T-helper 9 cell (primary cell): ENCODE results near the gene TSC22D2.

Experiments
- DNase-seq: peaks from one replicate; pipeline ENCODE4 v3.0.0-alpha.2; 2020

Gene TSC22D2

DNA sequence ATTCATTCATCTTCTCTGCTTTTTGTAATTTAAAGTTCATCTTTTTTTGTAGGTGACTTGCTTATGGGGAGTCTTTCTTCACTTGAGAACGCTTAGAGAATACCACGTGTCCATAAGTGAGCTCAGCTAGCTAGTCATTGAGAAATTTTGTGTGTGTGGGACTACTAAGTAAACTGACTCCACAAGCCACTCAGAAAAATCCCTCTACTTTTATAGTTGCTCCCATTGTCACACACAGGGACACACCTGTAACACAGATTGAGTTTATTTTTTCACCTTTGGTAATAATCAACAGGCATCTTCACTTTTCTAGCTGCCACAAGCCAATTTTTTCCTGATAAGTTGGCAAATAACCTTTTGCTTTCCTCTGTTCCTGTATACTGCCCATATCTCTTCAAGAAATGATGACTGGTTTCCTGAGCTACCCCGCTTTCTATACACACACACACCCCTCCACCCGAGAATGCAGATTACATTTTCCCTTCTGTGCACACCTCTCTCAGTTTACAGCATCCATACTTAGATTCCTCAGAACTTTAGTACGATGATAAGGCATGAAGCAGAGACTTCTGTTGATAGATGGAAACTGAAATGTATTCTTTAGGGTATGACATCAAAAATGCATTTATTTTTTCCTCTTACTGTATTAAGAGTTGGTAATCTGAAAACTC, 4.6 kb downstream of the TSC22D2 start:
- DNase-seq = no peak

DNA sequence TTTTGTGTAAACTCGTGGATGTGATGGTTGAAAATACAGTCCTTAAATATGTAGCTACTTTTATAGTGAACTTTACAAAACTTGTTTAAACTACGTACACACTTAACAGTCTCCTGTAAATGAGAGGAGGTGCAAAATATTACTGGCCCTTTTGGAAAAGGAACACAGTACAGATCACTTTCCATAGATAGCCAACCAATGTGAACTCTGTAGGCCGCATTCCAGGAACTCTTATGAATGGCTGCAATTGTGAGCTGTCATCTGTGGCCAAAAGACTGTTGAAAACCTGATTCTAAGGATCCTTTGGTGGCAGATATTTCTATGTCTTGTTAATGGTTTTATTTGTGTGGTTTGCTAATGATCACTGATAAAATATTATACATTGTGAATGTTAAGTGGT, 6.2 kb downstream of the TSC22D2 start:
- DNase-seq = no peak

DNA sequence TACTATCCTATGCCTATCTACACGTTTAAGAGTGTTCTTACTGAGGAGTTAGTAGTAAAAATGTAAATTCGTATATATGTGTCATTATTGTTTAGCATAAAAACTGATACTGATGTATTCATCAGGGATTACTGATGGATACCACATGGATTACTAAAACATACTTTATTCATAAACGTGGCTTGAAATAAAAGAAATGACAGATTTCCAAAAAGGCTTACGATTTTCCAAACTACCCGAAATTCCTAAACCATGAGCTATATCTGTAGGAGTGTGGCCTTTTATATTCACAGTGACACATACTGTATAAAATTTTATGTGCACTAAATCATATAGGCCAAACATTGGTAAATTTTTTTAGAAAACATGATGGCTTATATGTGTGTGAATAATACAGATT, 6.9 kb downstream of the TSC22D2 start:
- no peak for DNase-seq

DNA sequence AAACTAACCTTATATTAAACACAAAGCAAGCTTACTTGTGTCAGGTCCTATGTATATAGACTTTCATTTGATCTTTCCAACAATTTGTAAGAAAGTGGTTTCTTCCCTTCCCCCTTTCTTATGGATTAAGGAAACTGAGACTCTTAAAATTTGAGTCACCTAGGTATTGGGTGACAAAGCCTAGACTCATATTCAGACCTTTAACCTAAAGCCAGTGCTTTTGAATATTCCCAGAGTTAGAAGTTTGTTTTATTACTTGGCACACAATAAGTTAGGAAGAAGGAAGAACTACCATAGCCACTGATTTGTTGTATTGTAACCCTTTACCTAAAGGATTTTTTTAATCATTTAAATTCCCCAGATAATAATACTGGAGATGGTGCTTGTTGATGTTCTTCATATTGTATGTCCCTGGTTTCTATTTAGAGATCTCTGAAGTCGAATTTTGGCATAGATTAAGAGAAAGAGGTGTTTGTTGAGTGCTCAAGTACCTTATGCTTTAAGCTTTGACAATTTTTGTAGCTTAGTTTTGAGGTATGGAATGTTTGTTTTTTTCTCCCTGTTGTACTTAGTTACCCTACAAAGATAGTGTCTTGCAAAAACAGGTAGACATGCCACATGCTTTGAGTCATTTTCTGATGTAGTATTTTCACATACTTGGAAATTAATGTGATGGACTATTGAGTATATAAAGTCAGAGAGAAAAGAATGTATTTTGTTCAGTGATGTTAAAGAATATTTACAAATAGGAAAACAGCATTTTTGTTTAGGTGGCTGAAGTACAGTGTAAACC, 11.2 kb downstream of the TSC22D2 start:
- no peak for DNase-seq

DNA sequence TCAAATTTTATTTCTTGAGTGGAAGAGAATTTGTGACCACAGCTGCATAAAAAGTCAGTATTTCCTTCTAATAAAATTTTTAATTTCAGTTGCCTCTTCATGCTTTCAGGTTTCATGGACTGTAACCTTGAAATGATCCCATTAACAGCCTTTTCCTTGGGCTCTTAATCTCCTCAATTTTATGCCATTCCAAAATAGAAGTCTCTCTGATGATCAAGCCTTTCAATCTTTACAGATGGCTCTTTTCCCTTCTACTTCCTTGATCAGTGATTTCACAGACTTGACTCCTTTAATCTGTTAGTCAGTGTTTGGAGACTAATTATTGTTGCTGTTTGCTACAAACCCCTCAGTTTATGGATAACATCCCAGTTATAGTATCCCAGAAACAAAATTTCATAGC, 11.9 kb downstream of the TSC22D2 start:
- no peak for DNase-seq

DNA sequence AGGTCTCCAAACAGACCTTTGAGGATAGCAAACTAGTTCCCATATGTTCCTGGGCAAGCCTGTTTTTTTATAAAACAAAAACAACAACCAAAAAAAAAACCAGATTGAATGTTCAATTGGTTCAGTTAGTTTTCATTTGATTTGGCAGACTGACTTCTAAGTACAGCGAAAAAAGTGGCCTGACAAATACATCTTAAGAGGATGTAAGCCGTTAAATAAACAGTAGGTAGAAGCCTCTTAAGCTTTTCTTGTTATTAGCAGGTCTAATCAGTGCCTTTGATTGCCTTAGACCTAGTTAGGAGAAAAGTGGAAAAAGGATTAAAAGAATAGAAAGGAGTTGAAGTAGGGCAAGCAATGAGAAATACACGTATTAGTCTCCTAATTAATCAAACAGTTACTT, 13.2 kb downstream of the TSC22D2 start:
- DNase-seq = no peak

DNA sequence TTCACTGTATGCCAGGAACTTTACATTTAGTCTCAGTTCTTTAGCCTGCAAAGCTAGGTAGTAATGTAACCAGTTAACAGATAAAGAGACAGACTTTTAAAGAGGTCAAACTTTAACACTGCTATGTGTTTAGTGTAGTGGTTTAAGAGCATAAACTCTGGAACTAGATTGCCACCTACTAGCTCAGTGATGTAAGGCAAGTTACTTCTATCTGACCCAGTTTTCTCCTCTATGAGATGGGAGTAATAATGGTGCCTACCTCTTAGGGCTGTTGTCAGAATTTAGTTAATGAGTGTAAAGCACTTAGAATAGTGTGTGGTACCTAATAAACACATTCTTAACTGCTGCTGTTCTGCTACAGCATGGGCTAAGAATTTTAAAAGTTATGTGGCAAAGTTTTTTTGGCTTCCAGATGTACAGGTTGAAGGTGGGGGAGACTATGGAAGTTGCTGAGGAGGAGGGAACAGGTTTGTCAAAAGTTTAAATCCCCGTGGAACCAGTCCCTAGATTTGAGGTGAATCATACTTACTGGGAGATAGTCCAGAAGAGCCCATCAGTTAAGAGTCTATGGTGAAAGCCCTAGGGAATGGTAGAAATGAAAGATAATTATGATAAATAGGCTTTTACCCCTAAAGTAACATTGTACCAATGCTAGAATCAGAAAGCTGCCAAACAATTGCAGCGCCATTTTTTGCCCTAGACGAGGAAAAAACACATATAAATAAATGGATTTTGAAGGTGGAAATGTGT, 13.9 kb downstream of the TSC22D2 start:
- no peak for DNase-seq

DNA sequence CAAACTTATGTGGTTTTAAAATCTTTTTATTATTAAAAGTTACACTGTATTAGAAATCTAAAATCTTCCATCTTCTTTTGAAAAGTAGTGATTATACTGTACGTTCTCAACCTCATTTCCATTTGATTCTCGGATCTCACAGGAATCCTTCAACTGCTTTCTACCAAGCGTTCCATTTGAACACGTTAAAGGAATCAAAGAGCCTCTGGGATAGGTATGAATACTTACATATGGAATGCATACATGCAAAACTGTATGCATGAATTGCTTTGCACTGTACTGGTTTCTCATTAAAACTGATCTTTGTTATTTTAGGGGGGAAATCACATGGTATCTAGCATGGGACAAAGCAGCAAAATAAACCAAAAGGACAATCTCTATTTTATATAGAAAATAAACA, 14.8 kb downstream of the TSC22D2 start:
- DNase-seq = no peak

DNA sequence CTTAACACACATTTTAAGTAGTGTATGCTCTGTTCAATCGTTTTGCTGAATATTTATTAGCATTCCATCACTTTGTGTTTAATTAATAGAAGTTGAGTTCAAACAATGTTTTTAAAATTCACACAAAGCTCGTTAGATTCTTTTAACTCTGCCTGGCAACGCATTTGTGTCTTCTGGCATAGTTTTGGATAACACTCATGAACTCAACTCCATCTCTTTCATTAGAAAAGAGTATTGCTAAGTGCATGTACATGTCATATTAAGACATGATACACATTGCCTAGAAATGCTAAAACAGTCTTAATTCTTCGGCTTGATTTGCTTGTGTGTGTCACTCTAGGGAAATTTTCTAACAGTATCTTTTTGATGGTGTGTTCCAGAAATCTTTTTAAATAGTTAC, 15.7 kb downstream of the TSC22D2 start:
- no peak for DNase-seq

DNA sequence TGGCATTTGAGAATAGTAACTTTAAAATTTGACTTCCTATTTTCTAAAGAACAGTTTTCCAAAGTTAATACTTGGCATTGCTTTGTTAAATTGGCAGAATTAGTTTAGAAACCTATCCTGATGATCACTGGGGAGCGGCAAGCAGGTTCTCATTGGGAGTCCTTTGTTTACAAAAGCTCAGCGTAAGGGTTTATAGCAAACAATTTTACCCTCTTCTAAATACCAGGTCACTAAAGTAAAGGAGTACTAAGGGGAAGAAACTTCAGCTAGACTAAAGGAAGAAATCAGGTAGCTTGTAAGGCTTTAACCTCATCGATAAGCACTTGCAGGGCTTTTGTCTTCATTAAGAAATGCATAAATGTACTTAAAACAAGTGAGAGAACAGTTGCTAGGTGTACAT, 18.2 kb downstream of the TSC22D2 start:
- no peak for DNase-seq

DNA sequence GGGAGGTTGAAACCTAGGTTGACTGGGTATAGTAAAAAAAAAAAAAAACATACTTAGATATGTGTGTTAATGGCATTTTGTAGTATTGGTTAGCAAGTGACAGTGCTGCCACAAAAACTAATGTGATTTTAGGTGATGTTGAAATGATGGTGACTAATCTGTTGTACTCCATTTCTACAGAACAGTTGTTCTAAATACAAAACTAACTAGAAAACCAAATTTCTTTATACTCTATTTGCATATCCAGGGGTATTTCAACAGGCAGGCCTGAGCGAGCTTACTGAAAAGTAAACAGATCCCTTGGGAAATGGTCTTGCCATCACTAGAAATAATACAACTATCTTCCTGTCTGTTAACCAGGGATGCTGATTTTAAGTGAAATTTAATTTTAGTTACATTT, 20.5 kb downstream of the TSC22D2 start:
- DNase-seq = no peak

DNA sequence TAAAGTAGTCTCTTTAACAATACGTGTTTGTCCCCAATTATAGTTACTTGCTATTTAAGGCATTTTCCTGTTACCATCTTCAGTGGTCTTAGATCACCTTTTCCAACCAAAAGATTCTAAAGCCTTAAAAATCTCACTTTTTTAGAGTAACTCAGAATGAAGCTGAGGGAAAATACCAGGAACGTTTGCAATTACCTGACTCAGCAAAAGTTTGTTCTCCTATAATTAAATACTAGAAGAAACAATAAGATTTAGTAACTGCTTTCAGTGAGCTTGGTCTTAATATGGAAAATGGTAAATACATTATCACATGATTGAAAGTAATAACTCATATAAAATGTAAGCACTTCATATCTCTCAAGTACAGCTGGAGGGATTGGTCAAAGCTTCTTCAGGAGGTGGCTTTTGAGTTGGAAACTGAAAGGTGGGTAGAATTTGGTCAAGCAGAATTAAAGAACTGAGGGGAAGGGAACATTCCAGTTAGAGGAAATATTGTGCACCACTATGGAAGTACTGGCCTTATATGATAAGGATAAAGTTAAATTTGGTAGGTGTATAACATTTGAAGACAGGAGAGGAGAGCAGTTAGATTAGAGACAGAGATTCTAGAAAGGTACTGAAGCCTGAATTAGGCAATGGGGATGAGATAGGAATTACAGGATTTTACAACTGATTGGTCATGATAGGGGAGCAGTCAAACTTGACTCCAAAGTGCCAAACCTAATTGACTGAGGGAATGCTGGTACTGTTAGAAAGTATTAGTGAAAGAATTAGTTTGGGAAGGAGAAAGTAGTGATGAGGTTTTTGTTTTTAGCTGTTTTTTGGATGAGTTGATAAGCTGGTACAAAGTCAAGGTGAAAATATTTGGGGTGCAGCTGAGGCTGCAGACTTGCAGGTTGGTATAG, 21.9 kb downstream of the TSC22D2 start:
- no peak for DNase-seq

DNA sequence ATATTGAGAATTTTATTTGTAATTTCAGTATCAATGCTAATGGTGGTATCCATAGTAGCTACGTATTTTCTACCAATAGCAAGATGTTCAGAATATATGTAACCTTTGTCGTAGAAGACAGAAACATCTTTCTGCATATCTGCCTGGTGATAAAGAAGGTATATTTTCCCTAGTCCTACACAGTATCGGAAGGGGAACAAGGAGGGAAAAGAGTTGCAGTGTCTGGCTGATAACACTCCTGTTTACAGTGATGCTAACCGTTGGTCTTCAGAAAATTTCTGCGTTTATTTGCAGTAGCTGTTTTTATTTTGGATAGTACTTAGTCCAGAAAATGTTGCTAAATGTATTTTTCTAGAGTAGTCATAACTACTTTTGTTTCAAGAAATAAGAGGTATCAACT, 25.2 kb downstream of the TSC22D2 start:
- no peak for DNase-seq

DNA sequence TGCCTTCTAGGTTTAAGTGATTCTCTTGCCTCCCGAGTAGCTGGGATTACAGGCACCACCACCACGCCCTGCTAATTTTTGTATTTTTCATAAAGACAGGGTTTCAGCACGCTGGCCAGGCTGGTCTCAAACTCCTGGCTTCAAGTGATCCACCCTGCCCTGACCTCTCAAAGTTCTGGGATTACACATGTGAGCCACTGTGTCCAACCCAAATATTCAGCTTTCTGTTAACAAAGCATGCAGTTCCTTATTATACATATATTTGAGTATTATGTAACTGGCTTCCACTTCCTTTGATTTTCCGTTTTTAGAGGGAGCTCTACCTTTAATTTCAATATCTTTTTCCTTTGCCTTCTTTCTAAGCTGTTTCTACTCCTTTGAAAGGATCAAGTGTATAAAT, 26.1 kb downstream of the TSC22D2 start:
- no peak for DNase-seq

DNA sequence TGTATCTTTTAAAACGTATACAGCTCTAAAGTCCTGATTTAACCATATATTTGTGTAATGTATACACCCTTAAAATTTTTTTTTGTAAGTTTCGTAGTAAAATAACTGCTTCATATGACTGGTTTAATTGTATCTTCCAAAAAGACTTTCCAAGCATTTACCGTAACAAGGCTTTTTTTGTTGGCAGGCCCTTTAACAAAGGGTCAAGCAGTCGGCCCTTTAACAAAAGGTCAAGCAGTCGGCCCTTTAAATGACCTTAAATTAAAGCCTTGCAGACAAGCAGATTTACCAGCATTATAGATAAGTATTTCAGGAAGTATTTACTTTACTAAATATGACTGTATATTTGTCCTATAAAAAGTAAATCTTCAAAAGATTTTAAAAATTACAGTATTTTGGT, 28.1 kb downstream of the TSC22D2 start:
- DNase-seq = no peak

DNA sequence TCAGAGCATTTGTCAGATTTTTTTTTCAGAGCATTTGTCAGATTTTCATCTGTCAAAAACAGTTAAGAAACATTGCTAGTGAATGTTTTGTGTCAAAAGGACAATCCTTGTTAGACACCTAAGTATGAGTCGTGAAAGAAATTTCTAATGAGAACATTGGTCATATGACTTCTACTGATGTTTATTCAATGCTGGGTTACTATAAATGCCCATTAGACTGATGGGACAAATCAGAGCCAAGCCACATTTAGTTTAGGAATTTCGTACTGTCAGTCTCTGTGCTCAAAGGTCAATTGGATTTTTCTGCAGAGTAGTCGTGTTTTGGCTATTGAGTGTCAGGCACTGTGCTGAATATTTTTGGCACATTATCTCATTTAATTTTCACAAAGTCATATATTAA, 31.6 kb downstream of the TSC22D2 start:
- no peak for DNase-seq

DNA sequence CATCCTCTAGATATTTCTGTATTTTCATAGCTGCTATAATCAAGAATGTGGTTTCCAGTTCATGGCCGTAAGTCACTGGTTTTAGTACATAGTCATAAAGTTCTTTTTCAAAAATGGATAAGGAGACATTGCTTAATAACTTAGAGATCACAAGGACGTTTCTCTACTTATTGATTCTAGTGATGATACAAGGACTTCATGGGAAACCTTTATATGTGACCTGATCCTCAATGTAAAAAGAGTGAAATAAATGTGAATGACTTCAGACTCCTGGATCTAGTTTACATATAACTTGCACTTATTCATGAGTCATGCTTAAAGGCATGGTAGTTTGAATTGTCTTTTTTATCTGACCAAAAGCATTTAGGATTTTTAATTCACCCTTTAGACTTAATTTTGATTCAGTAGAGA, 35.2 kb downstream of the TSC22D2 start:
- no peak for DNase-seq

DNA sequence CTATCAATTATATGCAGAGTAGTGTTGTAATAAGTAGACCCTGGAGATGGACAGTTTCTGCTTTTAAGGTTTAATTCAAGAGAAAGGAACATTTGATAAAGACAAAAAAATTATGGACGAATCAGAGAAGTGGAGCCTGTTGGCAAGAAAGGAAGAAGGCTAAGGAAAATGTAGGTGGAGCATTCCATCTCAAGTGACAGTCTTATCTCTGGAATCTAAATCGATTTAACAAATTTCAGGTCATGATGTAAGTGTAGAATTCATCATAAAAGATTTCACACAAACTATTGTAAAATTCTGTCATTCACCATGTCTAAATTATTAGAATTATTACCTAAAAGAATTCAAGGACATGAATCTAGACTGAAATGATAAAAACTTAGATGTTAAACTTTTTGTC, 36.3 kb downstream of the TSC22D2 start:
- DNase-seq = no peak

DNA sequence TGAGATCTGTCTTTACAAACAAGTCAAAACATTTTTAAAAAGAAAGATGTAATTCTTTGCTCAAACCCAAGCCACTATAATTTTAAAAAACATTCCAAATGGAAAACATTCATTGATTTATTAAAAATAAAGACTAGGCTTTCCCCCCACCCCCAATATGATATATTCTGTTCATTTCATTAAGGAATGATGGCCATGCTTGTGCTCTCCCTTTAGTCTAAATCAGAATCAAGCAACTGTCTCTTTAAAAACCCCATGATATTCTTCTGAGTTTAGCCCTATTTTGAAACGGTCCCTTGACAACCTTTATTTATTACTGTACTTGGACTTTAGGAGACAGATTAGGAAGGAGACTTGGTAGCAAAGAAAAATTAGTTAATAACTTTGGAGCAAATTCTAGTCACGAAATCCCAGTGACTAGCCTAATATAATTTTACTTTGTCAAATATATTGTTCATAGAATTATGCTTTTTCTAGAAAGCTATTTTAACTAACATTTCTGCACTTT, 38.4 kb downstream of the TSC22D2 start:
- no peak for DNase-seq

DNA sequence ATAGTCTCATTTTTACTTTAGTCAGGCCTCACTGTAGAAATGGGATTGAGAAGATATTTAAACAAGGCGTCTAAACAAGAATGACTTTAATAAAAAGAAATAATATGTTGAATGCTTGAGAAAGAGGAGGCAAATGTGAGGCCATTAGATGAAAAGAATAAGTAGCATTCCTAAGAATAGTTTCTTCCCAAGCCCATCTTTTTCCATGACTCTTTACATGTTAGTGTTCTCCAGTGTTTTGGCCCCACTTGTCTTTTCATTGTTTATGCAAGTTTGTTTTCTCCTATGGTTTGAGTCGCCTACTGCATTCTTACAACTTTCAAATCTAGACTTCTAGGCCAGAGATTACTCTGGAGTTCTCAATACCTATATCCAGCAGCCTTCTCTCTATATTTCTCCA, 39.0 kb downstream of the TSC22D2 start:
- no peak for DNase-seq

DNA sequence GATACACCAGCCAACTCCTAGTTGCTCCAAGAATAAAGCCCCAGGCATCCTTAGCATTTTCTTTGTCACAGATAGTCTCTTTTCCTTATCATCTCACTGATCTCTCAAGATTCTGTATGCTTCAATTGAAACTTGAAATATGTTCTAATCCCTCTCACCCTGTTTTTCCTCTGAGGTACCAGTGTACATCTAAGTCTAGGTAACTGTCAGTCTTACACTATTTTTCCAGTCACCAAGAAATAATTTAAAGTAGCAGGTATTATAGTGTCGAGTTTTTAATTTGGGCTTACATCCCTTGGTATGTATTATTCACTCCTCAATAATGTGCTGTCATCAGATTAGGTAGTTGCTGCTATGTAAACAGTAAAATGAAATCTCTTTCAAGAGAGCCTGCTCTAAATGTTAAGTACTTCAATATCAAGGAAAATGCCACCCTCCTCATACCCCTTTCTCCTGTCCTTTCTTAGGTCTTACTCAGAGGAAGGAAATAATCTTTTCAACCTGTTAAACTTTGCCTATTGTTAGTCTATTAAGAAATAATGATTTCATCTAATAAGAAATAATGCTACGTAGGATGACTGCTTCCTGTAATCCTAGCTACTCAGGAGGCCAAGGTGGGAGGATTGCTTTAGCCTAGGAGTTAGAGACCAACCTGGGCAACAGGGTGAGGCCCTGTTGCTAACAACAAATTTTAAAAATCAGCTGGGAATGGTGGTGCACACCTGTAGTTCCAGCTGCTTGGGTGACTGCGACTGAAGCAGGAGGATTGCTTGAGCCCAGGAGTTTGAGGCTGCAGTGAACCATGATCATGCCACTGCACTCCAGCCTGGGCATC, 39.8 kb downstream of the TSC22D2 start:
- no peak for DNase-seq
